ENCODE data around the gene FAM20C.

GRCh38 chr7:178444-178843 is 13.9 kb upstream of the FAM20C start:
- TF ChIP-seq MEF2B (IDR thresholded peaks at IDR 0.05; ENCODE audit: partially characterized antibody, poor library complexity, severe bottlenecking): no peak
- TF ChIP-seq TCF7 (IDR thresholded peaks at IDR 0.05; ENCODE audit: borderline replicate concordance): no peak
